ENCODE results near the gene ALDH1L1.

The ALDH1L1 gene

GRCh38 chr3:126078866-126079265, 101.5 kb downstream of the ALDH1L1 start (continued):
- TF ChIP-seq ZNF148 (tag by site-specific recombination; IDR thresholded peaks at IDR 0.05; ENCODE audit: borderline replicate concordance), result no peak

GRCh38 chr3:126077754-126078153, 102.6 kb downstream of the ALDH1L1 start:
- no peaks in the 10 kb centered on the region for H3K9me3 ChIP-seq (ENCODE audit: control insufficient read depth, insufficient read depth, low read depth, low read length)
- H3K27ac ChIP-seq (ENCODE audit: extremely low read depth, low read depth, low read length), result no peak overlapping the region
- no peak for TF ChIP-seq HIC1 (tag by site-specific recombination; IDR thresholded peaks at IDR 0.05)
- no peak for TF ChIP-seq ZNF24 (tag by site-specific recombination; IDR thresholded peaks at IDR 0.05)
- no peak for TF ChIP-seq ZIC2 (tag by site-specific recombination; IDR thresholded peaks at IDR 0.05)
- no peak for TF ChIP-seq ZSCAN30 (tag by site-specific recombination; IDR thresholded peaks at IDR 0.05)
- TF ChIP-seq ZSCAN16 (tag by site-specific recombination; IDR thresholded peaks at IDR 0.05), result no peak
- no peak for TF ChIP-seq IKZF3 (tag by site-specific recombination; IDR thresholded peaks at IDR 0.05)
- TF ChIP-seq TCF7L2 (IDR thresholded peaks at IDR 0.05; ENCODE audit: borderline replicate concordance, low read depth, low read length), result no peak
- TF ChIP-seq ZBTB10 (tag by site-specific recombination; IDR thresholded peaks at IDR 0.05), result no peak
- TF ChIP-seq ZNF624 (tag by site-specific recombination; IDR thresholded peaks at IDR 0.05), result no peak
- TF ChIP-seq ZNF19 (tag by site-specific recombination; IDR thresholded peaks at IDR 0.05; ENCODE audit: low read depth), result no peak
- H3K4me3 ChIP-seq (ENCODE audit: low read depth, low read length), result no peak overlapping the region
- POLR2A ChIA-PET, result no interaction called here
- peaks cover 0 to 3% of the 10 kb centered on the region in 2 experiments; a peak in 1 of 3 replicates for H3K36me3 ChIP-seq (ENCODE audit: control insufficient read depth in 2 of 2, insufficient read depth in 1 of 2, low read length in 2 of 2)
- CTCF ChIA-PET, result interaction anchor here (0.7 kb wide), 1 partner anchor 155 kb away, joined by 3 read pairs; no protein-coding TSS in a partner anchor
- H3K4me1 ChIP-seq (ENCODE audit: control insufficient read depth, insufficient read depth, low read length), result no peaks in the 10 kb centered on the region

GRCh38 chr3:126076140-126076539, 104.2 kb downstream of the ALDH1L1 start:
- H3K27ac ChIP-seq (ENCODE audit: extremely low read depth, low read depth, low read length), result no peak overlapping the region
- POLR2A ChIA-PET, result no interaction called here
- no peak overlapping the region for H3K4me3 ChIP-seq (ENCODE audit: low read depth, low read length)
- H3K4me1 ChIP-seq (ENCODE audit: control insufficient read depth, insufficient read depth, low read length), result no peaks in the 10 kb centered on the region
- CTCF ChIA-PET, result interaction anchor here (0.6 kb wide), 1 partner anchor 21 kb away, joined by 3 read pairs; no protein-coding TSS in a partner anchor
- H3K9me3 ChIP-seq (ENCODE audit: control insufficient read depth, insufficient read depth, low read depth, low read length), result no peaks in the 10 kb centered on the region
- H3K36me3 ChIP-seq (ENCODE audit: control insufficient read depth in 2 of 2, insufficient read depth in 1 of 2, low read length in 2 of 2), result peaks cover 0 to 5% of the 10 kb centered on the region in 2 experiments; a peak in 1 of 3 replicates
- no peak for TF ChIP-seq ZFP69B (tag by site-specific recombination; IDR thresholded peaks at IDR 0.05)
- TF ChIP-seq ZNF610 (tag by site-specific recombination; IDR thresholded peaks at IDR 0.05; ENCODE audit: borderline replicate concordance), result no peak
- TF ChIP-seq ZNF843 (tag by site-specific recombination; IDR thresholded peaks at IDR 0.05), result no peak
- no peak for TF ChIP-seq ZNF302 (tag by site-specific recombination; IDR thresholded peaks at IDR 0.05; ENCODE audit: low read depth)
- no peak for TF ChIP-seq ZNF341 (tag by site-specific recombination; IDR thresholded peaks at IDR 0.05; ENCODE audit: low read depth)
- TF ChIP-seq OVOL3 (tag by site-specific recombination; IDR thresholded peaks at IDR 0.05), result no peak
- TF ChIP-seq ZNF624 (tag by site-specific recombination; IDR thresholded peaks at IDR 0.05), result no peak
- no peak for TF ChIP-seq ZNF19 (tag by site-specific recombination; IDR thresholded peaks at IDR 0.05; ENCODE audit: low read depth)
- TF ChIP-seq ZNF280C (tag by site-specific recombination; IDR thresholded peaks at IDR 0.05), result no peak
- no peak for TF ChIP-seq ZBTB48 (tag by site-specific recombination; IDR thresholded peaks at IDR 0.05)
- TF ChIP-seq ZNF24 (tag by site-specific recombination; IDR thresholded peaks at IDR 0.05), result no peak
- no peak for TF ChIP-seq ZNF521 (tag by site-specific recombination; IDR thresholded peaks at IDR 0.05)
- TF ChIP-seq SP2 (tag by site-specific recombination; IDR thresholded peaks at IDR 0.05), result no peak
- TF ChIP-seq ZNF654 (tag by site-specific recombination; IDR thresholded peaks at IDR 0.05; ENCODE audit: low read depth), result no peak
- no peak for TF ChIP-seq ZNF335 (tag by site-specific recombination; conservative IDR thresholded peaks at IDR 0.05)
- no peak for TF ChIP-seq ZNF350 (tag by site-specific recombination; IDR thresholded peaks at IDR 0.05)
